ENCODE measurements around the gene SPIN1.

DNA sequence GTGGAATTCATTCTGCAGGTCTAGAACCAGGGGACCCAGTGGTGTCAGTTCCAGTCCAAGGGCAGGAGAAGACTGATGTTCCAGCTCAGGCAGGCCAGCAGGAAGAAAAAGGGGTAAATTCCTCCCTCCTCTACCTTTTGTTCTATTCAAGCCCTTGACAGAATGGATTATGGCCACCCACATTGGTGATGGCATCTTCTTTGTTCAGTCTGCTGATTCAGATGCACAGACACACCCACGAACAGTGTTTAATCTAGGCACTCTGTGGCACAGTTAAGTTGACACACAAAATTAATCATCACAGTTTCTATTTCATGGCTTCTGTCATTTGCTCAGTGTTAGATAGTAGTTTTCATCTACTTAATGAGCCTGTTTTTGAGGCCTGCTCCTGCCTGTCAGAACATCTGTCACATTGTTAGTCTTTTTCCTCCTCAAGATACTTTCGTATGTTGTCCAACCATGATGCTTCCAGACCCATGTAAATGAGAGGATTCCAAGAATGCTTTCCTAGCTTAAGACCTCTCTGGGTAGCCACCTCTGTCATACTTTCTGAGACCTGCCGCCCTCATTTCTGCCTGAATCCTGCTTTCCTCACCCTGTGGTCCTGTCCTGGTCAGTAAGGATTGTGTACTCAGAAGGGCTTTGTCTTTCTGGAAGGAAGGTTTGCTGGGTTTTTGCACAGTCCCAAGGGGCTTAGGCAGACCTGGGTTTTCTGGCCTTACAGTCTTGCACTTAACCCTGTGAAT, 72.5 kb downstream of the SPIN1 start:
- TF ChIP-seq, protein P1, sequence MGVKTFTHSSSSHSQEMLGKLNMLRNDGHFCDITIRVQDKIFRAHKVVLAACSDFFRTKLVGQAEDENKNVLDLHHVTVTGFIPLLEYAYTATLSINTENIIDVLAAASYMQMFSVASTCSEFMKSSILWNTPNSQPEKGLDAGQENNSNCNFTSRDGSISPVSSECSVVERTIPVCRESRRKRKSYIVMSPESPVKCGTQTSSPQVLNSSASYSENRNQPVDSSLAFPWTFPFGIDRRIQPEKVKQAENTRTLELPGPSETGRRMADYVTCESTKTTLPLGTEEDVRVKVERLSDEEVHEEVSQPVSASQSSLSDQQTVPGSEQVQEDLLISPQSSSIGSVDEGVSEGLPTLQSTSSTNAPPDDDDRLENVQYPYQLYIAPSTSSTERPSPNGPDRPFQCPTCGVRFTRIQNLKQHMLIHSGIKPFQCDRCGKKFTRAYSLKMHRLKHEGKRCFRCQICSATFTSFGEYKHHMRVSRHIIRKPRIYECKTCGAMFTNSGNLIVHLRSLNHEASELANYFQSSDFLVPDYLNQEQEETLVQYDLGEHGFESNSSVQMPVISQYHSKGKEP (tag by site-specific recombination; IDR thresholded peaks at IDR 0.05), result no peak
- TF ChIP-seq ZNF302 (tag by site-specific recombination; IDR thresholded peaks at IDR 0.05; ENCODE audit: low read depth), result no peak
- no peak for TF ChIP-seq ZEB2 (tag by site-specific recombination; IDR thresholded peaks at IDR 0.05)
- TF ChIP-seq ZNF555 (tag by site-specific recombination; conservative IDR thresholded peaks at IDR 0.05), result no peak
- TF ChIP-seq, protein P2, sequence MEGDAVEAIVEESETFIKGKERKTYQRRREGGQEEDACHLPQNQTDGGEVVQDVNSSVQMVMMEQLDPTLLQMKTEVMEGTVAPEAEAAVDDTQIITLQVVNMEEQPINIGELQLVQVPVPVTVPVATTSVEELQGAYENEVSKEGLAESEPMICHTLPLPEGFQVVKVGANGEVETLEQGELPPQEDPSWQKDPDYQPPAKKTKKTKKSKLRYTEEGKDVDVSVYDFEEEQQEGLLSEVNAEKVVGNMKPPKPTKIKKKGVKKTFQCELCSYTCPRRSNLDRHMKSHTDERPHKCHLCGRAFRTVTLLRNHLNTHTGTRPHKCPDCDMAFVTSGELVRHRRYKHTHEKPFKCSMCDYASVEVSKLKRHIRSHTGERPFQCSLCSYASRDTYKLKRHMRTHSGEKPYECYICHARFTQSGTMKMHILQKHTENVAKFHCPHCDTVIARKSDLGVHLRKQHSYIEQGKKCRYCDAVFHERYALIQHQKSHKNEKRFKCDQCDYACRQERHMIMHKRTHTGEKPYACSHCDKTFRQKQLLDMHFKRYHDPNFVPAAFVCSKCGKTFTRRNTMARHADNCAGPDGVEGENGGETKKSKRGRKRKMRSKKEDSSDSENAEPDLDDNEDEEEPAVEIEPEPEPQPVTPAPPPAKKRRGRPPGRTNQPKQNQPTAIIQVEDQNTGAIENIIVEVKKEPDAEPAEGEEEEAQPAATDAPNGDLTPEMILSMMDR (tag by site-specific recombination; IDR thresholded peaks at IDR 0.05), result no peak
- TF ChIP-seq, protein P3, sequence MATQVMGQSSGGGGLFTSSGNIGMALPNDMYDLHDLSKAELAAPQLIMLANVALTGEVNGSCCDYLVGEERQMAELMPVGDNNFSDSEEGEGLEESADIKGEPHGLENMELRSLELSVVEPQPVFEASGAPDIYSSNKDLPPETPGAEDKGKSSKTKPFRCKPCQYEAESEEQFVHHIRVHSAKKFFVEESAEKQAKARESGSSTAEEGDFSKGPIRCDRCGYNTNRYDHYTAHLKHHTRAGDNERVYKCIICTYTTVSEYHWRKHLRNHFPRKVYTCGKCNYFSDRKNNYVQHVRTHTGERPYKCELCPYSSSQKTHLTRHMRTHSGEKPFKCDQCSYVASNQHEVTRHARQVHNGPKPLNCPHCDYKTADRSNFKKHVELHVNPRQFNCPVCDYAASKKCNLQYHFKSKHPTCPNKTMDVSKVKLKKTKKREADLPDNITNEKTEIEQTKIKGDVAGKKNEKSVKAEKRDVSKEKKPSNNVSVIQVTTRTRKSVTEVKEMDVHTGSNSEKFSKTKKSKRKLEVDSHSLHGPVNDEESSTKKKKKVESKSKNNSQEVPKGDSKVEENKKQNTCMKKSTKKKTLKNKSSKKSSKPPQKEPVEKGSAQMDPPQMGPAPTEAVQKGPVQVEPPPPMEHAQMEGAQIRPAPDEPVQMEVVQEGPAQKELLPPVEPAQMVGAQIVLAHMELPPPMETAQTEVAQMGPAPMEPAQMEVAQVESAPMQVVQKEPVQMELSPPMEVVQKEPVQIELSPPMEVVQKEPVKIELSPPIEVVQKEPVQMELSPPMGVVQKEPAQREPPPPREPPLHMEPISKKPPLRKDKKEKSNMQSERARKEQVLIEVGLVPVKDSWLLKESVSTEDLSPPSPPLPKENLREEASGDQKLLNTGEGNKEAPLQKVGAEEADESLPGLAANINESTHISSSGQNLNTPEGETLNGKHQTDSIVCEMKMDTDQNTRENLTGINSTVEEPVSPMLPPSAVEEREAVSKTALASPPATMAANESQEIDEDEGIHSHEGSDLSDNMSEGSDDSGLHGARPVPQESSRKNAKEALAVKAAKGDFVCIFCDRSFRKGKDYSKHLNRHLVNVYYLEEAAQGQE (tag by site-specific recombination; IDR thresholded peaks at IDR 0.05), result no peak
